BJ (cell line): Measurements from ENCODE around the gene CRTC1. TPM values are rescaled to one million over a fixed set of nuclear protein-coding genes. Genes with fewer than 3 reads are reported as not detected.
A peak's percentile ranks its signal among the peaks of the same experiment; 100 is the strongest.

Experiments used
- CTCF ChIA-PET: fragments of 350-600 bp; formaldehyde crosslinking; extraction: SDS; loops from one replicate; lab custom pipeline; 2021; ENCODE audit warnings: antibody characterized with exemption, inconsistent platforms; lab: Yijun Ruan, JAX
- POLR2A ChIA-PET: fragments of 300-600 bp; sonication (Branson Sonifier 250); formaldehyde crosslinking; extraction: SDS; loops from one replicate; lab custom pipeline; 2021; ENCODE audit warnings: antibody characterized with exemption; lab: Charles Lee
- DNase-seq: peaks from one replicate; pipeline ENCODE4 v3.0.0-alpha.2; 2011; ENCODE audit warnings: low read depth
- H3K27me3 ChIP-seq: 2 replicates; pipeline ENCODE4 v1.6.0; 2011; ENCODE audit warnings: low read length; ENCODE audit not compliant: control insufficient read depth, insufficient read depth
- H3K36me3 ChIP-seq: 2 replicates; pipeline ENCODE4 v1.5.1; 2011; ENCODE audit warnings: low read length; ENCODE audit not compliant: control insufficient read depth, insufficient read depth
- H3K4me3 ChIP-seq: 2 replicates; pipeline ENCODE4 v1.5.1; 2011; ENCODE audit warnings: low read depth, mild to moderate bottlenecking, control low read depth, low read length
- polyA plus RNA-seq: library from polyadenylated mRNA; depleted of rRNA; stranded (reverse); fragments of >200 nt; gene quantifications from 2 replicates; pipeline ENCODE4 v1.2.3, GENCODE V29; 2011; rRNA removed
- TF ChIP-seq, protein P1 (sequence below): IDR thresholded peaks from 2 replicates; pipeline ENCODE4 v1.5.1; 2011; ENCODE audit warnings: low read depth, mild to moderate bottlenecking, control low read depth, inconsistent platforms, low read length, moderate library complexity; ENCODE audit not compliant: insufficient read depth

The CRTC1 gene
- polyA plus RNA-seq, 1 experiment: 1.5 TPM

DNA sequence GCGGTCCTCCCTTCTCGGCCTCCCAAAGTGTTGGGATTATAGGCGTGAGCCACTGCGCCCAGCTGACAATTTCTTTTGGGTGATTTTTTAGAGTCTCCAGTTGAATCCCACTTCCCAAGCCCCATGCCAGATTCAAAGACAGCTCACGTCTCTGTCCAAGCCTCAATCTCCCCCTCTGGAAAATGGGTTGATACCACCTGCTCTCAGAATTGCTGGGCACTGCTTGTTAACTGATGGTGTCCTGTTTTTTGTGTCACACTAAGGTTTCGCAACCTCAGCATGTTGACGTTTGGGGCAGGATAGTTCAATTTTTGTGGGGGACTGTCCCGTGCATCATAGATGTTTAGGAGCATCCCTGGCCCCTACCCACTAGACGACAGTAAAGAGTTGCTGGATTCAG lies 134.1 kb downstream of the CRTC1 start:
- DNase-seq: no peak

DNA sequence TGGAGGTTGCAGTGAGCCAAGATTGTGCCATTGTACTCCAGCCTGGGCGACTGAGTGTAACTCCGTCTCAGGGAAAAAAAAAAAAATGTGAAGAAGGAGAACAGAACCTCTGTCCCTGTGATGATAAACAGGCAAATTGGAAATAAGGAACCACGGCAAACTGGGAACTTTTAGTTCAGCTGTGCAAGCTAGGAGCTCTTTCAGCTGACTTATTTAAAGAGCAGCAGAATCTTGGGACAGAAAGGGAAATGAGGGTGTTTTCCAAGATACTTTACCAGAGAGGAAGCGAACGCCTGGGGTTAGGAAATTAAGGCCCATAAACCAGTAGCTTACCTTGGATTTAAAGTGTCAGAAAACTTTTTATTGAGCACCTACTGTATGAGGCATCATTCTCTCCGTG lies 145.3 kb downstream of the CRTC1 start:
- TF ChIP-seq, protein P1, sequence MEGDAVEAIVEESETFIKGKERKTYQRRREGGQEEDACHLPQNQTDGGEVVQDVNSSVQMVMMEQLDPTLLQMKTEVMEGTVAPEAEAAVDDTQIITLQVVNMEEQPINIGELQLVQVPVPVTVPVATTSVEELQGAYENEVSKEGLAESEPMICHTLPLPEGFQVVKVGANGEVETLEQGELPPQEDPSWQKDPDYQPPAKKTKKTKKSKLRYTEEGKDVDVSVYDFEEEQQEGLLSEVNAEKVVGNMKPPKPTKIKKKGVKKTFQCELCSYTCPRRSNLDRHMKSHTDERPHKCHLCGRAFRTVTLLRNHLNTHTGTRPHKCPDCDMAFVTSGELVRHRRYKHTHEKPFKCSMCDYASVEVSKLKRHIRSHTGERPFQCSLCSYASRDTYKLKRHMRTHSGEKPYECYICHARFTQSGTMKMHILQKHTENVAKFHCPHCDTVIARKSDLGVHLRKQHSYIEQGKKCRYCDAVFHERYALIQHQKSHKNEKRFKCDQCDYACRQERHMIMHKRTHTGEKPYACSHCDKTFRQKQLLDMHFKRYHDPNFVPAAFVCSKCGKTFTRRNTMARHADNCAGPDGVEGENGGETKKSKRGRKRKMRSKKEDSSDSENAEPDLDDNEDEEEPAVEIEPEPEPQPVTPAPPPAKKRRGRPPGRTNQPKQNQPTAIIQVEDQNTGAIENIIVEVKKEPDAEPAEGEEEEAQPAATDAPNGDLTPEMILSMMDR: no peak
- Histone ChIP-seq H3K27me3 (no peaks in the 10 kb centered on the region), H3K36me3 (no peaks in the 10 kb centered on the region), H3K4me3 (no peak overlapping the region)
- ChIA-PET POLR2A (no interaction called here), CTCF (interaction anchor here (0.8 to 2.6 kb wide), 3 partner anchors 14 to 215 kb away, joined by 3 to 9 read pairs (median 5); no protein-coding TSS in a partner anchor)
- no peak for DNase-seq

More for the DNA sequence above, 134.1 kb downstream of the CRTC1 start:
- Histone ChIP-seq H3K27me3 (no peaks in the 10 kb centered on the region; the same call in 1 of the 2 replicates), H3K4me3 (no peak overlapping the region), H3K36me3 (no peaks in the 10 kb centered on the region)
- TF ChIP-seq, protein P1: no peak
- ChIA-PET CTCF (interaction anchor here (0.7 kb wide), 1 partner anchor 211 kb away, joined by 3 read pairs; no protein-coding TSS in a partner anchor), POLR2A (no interaction called here)

DNA sequence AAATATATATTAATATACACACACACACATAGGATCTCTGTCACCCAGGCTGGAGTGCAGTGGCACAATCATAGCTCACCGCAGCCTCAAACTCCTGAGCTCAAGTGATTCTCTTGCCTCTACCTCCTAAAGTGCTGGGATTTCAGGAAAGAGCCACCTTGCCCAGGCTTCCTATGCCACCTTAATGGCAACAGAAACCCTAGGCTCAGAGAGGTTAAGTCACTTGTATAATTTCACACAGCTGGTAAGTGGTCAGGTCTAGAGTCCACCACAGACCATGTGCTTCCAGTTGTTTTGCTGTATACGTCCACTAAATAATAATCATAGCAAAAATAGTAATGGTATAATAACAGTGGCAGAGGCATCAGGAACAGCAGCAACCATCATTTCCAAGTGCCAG lies 147.0 kb downstream of the CRTC1 start:
- ChIA-PET CTCF (interaction anchor here (0.5 to 2.6 kb wide), 2 partner anchors 17 to 19 kb away, joined by 3 to 9 read pairs; no protein-coding TSS in a partner anchor), POLR2A (no interaction called here)
- TF ChIP-seq, protein P1: no peak
- DNase-seq: no peak
- Histone ChIP-seq H3K27me3 (no peaks in the 10 kb centered on the region), H3K36me3 (no peaks in the 10 kb centered on the region), H3K4me3 (no peak overlapping the region)

DNA sequence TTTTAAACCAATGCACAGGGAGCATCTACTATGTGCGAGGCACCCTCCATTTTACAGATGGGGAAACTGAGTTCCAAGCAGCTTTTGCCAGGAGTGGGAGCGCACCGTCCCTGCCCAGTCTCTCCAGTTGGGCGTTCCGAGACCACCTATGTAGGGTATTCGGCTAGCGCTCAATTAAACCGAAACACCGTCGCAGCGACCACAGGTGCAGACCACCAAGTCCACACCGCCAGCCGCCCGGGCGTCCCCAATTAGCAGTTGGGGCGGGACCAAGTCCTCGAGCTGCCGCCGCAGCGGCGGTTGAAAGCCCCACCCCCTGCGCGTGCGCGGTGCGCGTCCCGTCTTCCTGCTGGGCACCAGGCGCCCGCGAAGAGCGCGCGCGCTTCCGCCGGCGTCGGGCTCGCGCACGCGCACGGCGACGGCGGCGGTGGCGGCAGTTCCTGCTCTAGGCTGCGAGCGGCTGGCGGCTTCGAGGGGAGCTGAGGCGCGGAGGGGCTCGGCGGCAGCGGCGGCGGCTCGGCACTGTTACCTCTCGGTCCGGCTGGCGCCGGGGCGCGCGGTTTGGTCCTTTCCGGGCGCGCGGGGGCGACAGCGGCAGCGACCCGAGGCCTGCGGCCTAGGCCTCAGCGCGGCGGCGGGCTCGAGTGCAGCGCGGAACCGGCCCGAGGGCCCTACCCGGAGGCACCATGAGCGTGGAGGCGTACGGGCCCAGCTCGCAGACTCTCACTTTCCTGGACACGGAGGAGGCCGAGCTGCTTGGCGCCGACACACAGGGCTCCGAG lies 148.2 kb downstream of the CRTC1 start, which contains the start of gene UPF1:
Gene UPF1 (plus strand): TSS at position 436 of the 782 bp plus-strand sequence. CDS start 251 bp downstream, at position 687.
- ChIA-PET POLR2A (no interaction called here), CTCF (interaction anchor here (0.9 to 2.4 kb wide), 8 partner anchors 9 to 362 kb away, joined by 3 to 23 read pairs (median 4); partner anchors contain the start of genes KXD1 and REX1BD)
- Histone ChIP-seq H3K27me3 (no peaks in the 10 kb centered on the region), H3K36me3 (no peaks in the 10 kb centered on the region), H3K4me3 (peak within 1 kb of the TSS; percentile 86)
- TF ChIP-seq, protein P1: no peak
- DNase-seq: peak; percentile 57

Other genes with a start within 250 kb of the CRTC1 start
- gene ISYNA1, start 245.5 kb upstream of the CRTC1 start, polyA plus RNA-seq: 13.5 and 27.0 TPM in 2 replicates
- gene ELL, start 161.6 kb upstream of the CRTC1 start, polyA plus RNA-seq: 4.4 and 10.2 TPM in 2 replicates
- 168 and 280 TPM in 2 replicates for gene FKBP8, start 140.1 kb upstream of the CRTC1 start, polyA plus RNA-seq
- 100 and 163 TPM in 2 replicates for gene KXD1, start 125.8 kb upstream of the CRTC1 start, polyA plus RNA-seq
- 2,336 and 2,472 TPM in 2 replicates for gene UBA52, start 111.8 kb upstream of the CRTC1 start, polyA plus RNA-seq
- gene REX1BD, start 94.9 kb upstream of the CRTC1 start, polyA plus RNA-seq: 22.4 and 24.3 TPM in 2 replicates
- gene CRLF1, start 76.9 kb upstream of the CRTC1 start, polyA plus RNA-seq: 5.6 and 6.6 TPM in 2 replicates
- gene TMEM59L, start 70.8 kb upstream of the CRTC1 start, polyA plus RNA-seq: 0.69 and 1.6 TPM in 2 replicates
- 0.91 and 2.3 TPM in 2 replicates for gene KLHL26, start 46.7 kb upstream of the CRTC1 start, polyA plus RNA-seq
- gene COMP, start 107.6 kb downstream of the CRTC1 start, polyA plus RNA-seq: 8.6 and 9.2 TPM in 2 replicates
- gene UPF1, start 148.3 kb downstream of the CRTC1 start, polyA plus RNA-seq: 15.4 and 24.1 TPM in 2 replicates
- gene CERS1, start 212.5 kb downstream of the CRTC1 start, polyA plus RNA-seq: 0.39 and 0.83 TPM in 2 replicates
- gene COPE, start 235.7 kb downstream of the CRTC1 start, polyA plus RNA-seq: 161 and 309 TPM in 2 replicates
- gene DDX49, start 236.0 kb downstream of the CRTC1 start, polyA plus RNA-seq: 45.0 and 70.0 TPM in 2 replicates